ENCODE data around the gene GRK6. TPM values are rescaled to one million over a fixed set of nuclear protein-coding genes. Genes with fewer than 3 reads are reported as not detected.

GRK6 gene
- total RNA-seq, 6 donors from 2014 or later: 26.8 to 85.9 (median 56.6) TPM

DNA sequence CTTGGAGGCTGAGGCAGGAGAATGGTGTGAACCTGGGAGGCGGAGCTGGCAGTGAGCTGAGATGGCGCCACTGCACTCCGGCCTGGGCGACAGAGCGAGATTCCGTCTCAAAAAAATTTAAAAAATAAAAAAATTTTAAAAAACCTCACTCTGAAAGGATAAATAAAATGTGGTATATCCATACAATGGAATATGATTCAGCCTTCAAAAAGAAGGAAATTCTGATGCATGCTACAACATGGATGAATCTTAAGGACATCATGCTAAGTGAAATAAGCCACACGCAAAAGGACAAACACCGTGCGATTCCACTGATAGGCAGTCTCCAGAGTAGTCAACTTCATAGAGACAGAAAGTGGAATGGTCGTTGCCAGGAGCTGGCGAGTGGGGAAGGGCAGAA, 38.6 kb downstream of the GRK6 start:
- Histone ChIP-seq H3K9me3 (no peaks in the 10 kb centered on the region), H3K27ac (no peak overlapping the region), H3K4me1 (peaks cover 6 to 17% (median 9%) of the 10 kb centered on the region in 4 donors), H3K4me3 (no peak overlapping the region), H3K27me3 (no peaks in the 10 kb centered on the region), H3K36me3 (peaks cover 0 to 27% (median 15%) of the 10 kb centered on the region in 4 donors)
- no peak for ATAC-seq (ENCODE audit: low FRiP score in 2 of 2)
- 93 to 97% methylated on average over 11 of the region's 11 CpGs for WGBS, 2 donors
- TF ChIP-seq CTCF (IDR thresholded peaks at IDR 0.05) (no peak), POLR2AphosphoS5 (IDR thresholded peaks at IDR 0.05) (no peak), POLR2A (IDR thresholded peaks at IDR 0.05) (no peak), EP300 (IDR thresholded peaks at IDR 0.05) (no peak)
- DNase-seq: no peak

GRCh38 chr5:177466861-177467260, 40.4 kb downstream of the GRK6 start:
- no peak for ATAC-seq (ENCODE audit: low FRiP score in 2 of 2)
- 85 to 97% methylated on average over 25 of the region's 25 CpGs for WGBS, 2 donors
- Histone ChIP-seq H3K4me3 (no peak overlapping the region), H3K36me3 (peaks cover 0 to 24% (median 14%) of the 10 kb centered on the region in 4 donors), H3K9me3 (no peaks in the 10 kb centered on the region), H3K27ac (no peak overlapping the region), H3K4me1 (peaks cover 8 to 21% (median 12%) of the 10 kb centered on the region in 4 donors), H3K27me3 (no peaks in the 10 kb centered on the region)
- peak in 1 of 2 donors; percentile 79 for DNase-seq
- no peak for TF ChIP-seq CTCF (IDR thresholded peaks at IDR 0.05)
- TF ChIP-seq POLR2A (IDR thresholded peaks at IDR 0.05): no peak
- TF ChIP-seq EP300 (IDR thresholded peaks at IDR 0.05): no peak
- TF ChIP-seq POLR2AphosphoS5 (IDR thresholded peaks at IDR 0.05): no peak

GRCh38 chr5:177467436-177467835, 41.0 kb downstream of the GRK6 start:
- Histone ChIP-seq H3K4me1 (peaks cover 9 to 21% (median 14%) of the 10 kb centered on the region in 4 donors), H3K27me3 (peaks cover 0 to 2% (median 0%) of the 10 kb centered on the region in 4 donors), H3K9me3 (no peaks in the 10 kb centered on the region), H3K4me3 (no peak overlapping the region), H3K36me3 (peaks cover 0 to 24% (median 14%) of the 10 kb centered on the region in 4 donors), H3K27ac (no peak overlapping the region)
- 97% methylated on average over 24 to 31 of the region's 31 CpGs for WGBS, 2 donors
- TF ChIP-seq EP300 (IDR thresholded peaks at IDR 0.05) (no peak), POLR2A (IDR thresholded peaks at IDR 0.05) (no peak), POLR2AphosphoS5 (IDR thresholded peaks at IDR 0.05) (no peak), CTCF (IDR thresholded peaks at IDR 0.05) (no peak)
- ATAC-seq (ENCODE audit: low FRiP score in 2 of 2) (no peak), DNase-seq (peak in 1 of 2 donors; percentile 69)

GRCh38 chr5:177468329-177468684, 41.8 kb downstream of the GRK6 start:
- 94% methylated on average over 2 of the region's 2 CpGs; no CpG with 5 or more reads in 1 of the 2 donors for WGBS, 2 donors
- Histone ChIP-seq H3K36me3 (peaks cover 0 to 24% (median 14%) of the 10 kb centered on the region in 4 donors), H3K9me3 (no peaks in the 10 kb centered on the region), H3K4me3 (no peak overlapping the region), H3K4me1 (peaks cover 13 to 21% (median 17%) of the 10 kb centered on the region in 4 donors), H3K27ac (no peak overlapping the region), H3K27me3 (peaks cover 0 to 7% (median 1%) of the 10 kb centered on the region in 4 donors)
- ATAC-seq (ENCODE audit: low FRiP score in 2 of 2): no peak
- no peak for TF ChIP-seq CTCF (IDR thresholded peaks at IDR 0.05)
- no peak for TF ChIP-seq POLR2AphosphoS5 (IDR thresholded peaks at IDR 0.05)
- TF ChIP-seq POLR2A (IDR thresholded peaks at IDR 0.05): no peak
- TF ChIP-seq EP300 (IDR thresholded peaks at IDR 0.05): no peak
- no peak for DNase-seq
